Medulla oblongata (tissue), 1 donor: ENCODE results near the gene ID1.
"Not testable (repeated sequence)": the region's sequence is repeated elsewhere in the genome, so short reads cannot be mapped to it uniquely, and the experiment has no call there.

Source experiments
- DNase-seq: peaks from one replicate; pipeline ENCODE4 v3.0.0-alpha.2; 2015; ENCODE audit errors: extremely low spot score

ID1 gene

GRCh38 chr20:31637660-31638059 lies 32.6 kb downstream of the ID1 start, which contains the start of gene COX4I2:
COX4I2 (plus strand) TSS chr20:31637912; CDS start chr20:31639018, 1,106 bp downstream.
- no peak for DNase-seq

- DNase-seq = no peak
Measured at GRCh38 chr20:31638317-31638716, 33.2 kb downstream of the ID1 start.

GRCh38 chr20:31638816-31639215 lies 33.7 kb downstream of the ID1 start:
- no peak for DNase-seq

DNA sequence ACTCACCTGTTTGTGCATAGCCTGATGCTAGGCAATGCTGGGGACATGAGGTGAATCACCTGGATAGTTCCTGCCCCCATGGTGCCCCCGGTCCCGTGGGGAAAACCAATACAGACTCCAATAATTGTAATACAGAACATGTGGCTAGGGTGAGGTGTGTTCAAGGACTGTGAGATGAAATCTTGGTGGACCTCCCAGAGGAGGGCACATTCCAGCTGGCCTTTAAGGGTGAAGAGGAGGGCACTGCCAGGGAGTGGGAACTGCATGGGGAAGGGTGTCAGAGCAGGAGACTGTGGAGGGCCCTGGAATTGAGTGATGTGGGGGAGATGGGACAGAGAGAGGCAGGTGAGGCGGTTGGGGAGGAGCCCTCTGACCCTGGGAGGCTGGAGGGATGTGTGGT lies 35.2 kb downstream of the ID1 start:
- DNase-seq = no peak

DNA sequence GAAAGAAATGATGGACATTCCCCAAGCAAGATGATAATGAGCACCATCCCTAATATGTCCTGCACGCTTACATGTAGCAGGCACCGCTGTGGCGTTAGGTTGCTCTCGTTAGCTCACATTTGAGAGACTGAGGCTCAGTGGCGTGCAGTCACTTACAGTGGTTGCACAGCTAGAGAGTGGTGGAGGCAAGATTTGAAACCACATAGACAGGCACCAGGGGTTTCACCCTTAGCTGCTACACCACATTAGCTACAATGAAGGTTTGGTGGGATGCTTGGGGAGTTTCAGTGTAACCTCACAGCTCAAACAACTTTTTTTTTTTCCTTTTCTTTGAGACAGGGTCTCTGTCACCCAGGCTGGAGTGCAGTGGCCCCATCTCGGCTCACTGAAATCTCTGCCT lies 36.3 kb downstream of the ID1 start:
- no peak for DNase-seq

GRCh38 chr20:31642837-31643236 lies 37.7 kb downstream of the ID1 start:
- no peak for DNase-seq

DNA sequence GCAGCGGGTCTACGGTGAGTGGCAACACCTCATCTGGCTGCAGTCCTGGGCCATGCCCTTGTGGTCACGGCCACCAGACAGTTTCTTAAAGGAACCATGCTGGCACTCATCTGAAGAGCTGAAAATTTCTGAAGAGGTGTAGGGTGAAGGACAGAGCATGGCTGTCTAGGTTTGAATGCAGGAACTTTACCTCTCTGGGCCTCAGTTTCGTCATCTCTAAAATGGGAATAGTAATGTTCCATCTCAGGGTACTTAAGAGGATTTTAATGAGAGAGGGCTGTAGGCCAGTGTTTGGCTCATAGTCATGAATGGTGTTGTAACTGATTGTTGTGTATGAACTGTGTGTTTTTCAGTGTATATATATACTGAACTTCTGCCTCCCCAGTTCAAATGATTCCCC lies 38.4 kb downstream of the ID1 start:
- no peak for DNase-seq

DNA sequence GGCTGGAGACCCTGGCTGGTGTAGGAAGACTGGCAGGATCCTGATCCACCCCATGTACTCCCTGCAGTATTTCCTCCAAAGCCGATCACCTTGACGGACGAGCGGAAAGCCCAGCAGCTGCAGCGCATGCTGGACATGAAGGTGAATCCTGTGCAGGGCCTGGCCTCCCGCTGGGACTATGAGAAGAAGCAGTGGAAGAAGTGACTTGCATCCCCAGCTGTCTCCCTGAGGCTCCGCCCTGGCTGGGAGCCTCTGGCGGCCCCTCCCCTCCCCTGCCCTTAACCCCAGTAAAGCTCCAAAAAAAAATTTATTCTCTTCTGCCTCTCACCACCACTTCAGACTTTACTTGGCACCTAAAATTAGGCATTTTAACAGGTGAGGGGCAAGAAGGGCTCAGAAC lies 39.6 kb downstream of the ID1 start:
- DNase-seq = no peak

GRCh38 chr20:31648104-31648503 lies 43.0 kb downstream of the ID1 start:
- not testable (repeated sequence) for DNase-seq

GRCh38 chr20:31652917-31653396 lies 47.9 kb downstream of the ID1 start:
- no peak for DNase-seq

- no peak for DNase-seq
Measured at GRCh38 chr20:31653561-31653960, 48.5 kb downstream of the ID1 start.

DNA sequence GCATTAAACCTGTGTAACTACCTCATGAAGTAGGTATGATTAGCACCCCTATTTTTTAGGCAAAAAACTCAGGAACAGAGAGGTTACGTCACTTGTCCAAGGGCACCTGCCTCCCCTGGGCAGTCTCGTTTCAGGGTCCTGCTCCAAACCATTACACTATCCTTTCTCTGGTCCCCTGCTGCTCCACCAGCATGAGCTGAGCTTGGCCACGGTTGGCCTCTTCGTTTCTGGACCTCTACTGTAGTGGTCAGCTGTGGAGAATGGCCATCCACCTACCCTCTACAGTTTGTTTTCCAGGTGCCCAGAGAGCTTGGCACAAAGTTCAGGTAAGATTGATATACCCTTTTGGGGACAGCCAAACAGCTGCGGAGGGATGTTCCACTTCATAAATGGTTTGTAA lies 49.4 kb downstream of the ID1 start:
- DNase-seq = no peak
